GM10248 (cell line): ENCODE measurements around the gene KCNJ18.
"Not testable (repeated sequence)": the region's sequence is repeated elsewhere in the genome, so short reads cannot be mapped to it uniquely, and the experiment has no call there.

Source experiments
- CTCF ChIA-PET: fragments of 300-600 bp; sonication (Branson Sonifier 250); formaldehyde crosslinking; extraction: SDS; loops from one replicate; lab custom pipeline; 2021; ENCODE audit warnings: antibody characterized with exemption; lab: Yijun Ruan, JAX
- POLR2A ChIA-PET: fragments of 350-650 bp; sonication (Branson Sonifier 250); formaldehyde crosslinking; extraction: SDS; loops from one replicate; lab custom pipeline; 2020; ENCODE audit warnings: antibody characterized with exemption; lab: Yijun Ruan, JAX
- DNase-seq: peaks from one replicate; pipeline ENCODE4 v3.0.0; 2012; ENCODE audit errors: extremely low spot score
- TF ChIP-seq, protein P1 (sequence below): IDR thresholded peaks from 2 replicates; pipeline ENCODE4 v1.5.1; 2012; ENCODE audit warnings: mild to moderate bottlenecking, low read depth; ENCODE audit errors: extremely low read depth, missing control alignments, control extremely low read depth

The KCNJ18 gene

DNA sequence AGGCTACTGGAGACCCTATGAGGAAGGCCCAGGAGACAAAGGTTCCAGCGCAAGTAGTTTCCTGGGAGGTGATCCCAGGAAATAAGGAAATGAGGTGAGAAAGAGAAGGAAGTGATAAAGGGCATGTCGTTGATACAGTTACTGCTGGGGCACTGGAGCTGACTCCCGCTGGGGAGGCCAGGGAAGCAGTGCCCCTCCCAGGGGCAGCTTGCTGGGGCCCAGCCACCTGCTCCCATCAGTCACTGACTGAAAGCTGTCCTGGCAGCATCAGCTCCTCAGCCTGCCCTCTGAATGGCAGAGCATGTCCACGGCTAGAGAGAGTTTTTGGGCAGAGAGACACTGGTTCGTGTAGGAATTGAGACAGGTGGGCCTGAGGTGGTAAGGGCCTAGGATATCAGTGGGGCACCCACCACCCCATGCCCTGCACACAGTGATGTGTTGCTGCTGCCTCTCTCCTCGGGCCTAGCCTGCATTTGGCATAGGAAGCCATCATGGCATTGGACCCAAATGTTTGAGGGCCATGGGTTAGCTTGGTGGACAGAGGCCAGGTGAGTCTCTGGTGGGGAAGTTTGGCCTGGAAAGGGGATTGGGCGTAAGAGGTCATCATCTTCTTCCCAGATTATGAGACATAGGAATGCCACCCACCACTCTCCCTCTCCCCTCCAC, 4.7 kb downstream of the KCNJ18 start:
- POLR2A ChIA-PET, CTCF ChIA-PET, DNase-seq: not testable (repeated sequence)

- POLR2A ChIA-PET, CTCF ChIA-PET, DNase-seq: not testable (repeated sequence)
These were observed 5.2 kb downstream of the KCNJ18 start for GRCh38 chr17:21697508-21697860.

DNA sequence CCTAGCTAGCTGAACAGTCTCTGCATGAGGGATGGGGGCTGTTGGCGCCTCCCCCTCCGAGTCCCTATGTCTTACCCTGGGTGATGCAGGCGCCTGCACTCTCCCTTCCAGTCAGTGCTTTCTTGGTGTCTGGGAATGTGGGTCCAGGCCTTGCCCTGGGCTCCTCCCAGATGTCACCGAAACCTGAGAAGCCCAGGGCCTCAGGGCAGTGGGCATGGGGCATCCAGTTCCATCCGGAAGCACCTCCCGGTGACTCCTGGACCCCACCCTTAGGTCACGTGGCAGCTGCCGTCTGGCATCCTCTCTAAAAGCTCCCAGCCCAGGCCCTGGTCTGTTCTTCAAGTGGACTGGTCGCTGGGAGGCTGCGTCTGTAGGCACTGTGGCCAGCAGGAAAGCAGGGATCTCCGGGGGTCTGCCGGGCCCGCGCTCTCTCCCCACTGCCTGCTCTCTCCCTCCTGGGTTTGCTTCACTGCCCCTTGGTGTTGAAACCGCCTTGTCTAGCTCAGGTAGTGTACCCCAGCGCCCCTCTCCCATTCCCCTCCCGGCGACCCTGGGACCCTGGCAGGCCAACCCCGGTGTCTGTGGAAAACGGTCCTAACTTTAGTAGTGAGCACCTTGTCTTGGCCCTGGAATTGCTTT, 6.2 kb downstream of the KCNJ18 start:
- CTCF ChIA-PET, DNase-seq, POLR2A ChIA-PET: not testable (repeated sequence)

- CTCF ChIA-PET, DNase-seq, POLR2A ChIA-PET: not testable (repeated sequence)
These were observed 6.8 kb downstream of the KCNJ18 start for GRCh38 chr17:21699124-21699523.

DNA sequence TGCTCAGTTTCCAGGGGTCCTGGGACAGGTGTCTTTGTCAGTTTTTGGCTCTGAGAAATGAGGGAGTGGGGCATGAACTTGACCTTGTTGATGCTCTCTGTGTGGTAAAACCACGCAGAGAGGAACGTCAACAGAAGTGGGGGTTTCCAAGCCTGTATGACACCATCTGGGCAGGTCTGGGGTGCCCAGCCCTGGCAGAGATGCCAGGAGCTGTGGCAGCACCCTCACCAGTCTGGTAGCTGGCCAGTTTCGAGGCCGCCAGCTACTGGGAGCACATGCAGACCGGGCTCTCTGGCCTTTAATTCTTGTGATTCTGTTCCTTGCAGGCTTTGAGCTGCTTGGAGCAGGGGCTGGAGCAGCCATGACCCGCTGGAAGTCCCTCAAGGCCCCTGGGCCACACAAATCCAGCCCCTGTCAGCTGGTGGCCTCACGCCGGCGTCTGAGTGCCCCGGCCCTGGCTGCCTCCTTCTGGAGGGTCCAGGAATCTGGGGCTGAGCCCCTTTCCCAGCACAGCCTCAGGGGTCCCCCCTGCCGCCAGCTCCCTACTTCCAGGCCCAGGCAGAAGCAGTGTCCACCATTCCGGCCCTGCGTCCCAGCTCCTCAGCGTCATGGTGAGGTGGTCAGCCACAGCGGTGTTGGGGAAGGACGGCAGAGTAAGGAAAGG, 7.4 kb downstream of the KCNJ18 start:
- DNase-seq, CTCF ChIA-PET, POLR2A ChIA-PET: not testable (repeated sequence)

GRCh38 chr17:21701090-21701489, 8.8 kb downstream of the KCNJ18 start:
- DNase-seq, POLR2A ChIA-PET, CTCF ChIA-PET: not testable (repeated sequence)

- POLR2A ChIA-PET, DNase-seq, CTCF ChIA-PET: not testable (repeated sequence)
These were observed 9.7 kb downstream of the KCNJ18 start for GRCh38 chr17:21702029-21702428.

GRCh38 chr17:21702521-21702920, 10.2 kb downstream of the KCNJ18 start:
- DNase-seq, CTCF ChIA-PET, POLR2A ChIA-PET: not testable (repeated sequence)

DNA sequence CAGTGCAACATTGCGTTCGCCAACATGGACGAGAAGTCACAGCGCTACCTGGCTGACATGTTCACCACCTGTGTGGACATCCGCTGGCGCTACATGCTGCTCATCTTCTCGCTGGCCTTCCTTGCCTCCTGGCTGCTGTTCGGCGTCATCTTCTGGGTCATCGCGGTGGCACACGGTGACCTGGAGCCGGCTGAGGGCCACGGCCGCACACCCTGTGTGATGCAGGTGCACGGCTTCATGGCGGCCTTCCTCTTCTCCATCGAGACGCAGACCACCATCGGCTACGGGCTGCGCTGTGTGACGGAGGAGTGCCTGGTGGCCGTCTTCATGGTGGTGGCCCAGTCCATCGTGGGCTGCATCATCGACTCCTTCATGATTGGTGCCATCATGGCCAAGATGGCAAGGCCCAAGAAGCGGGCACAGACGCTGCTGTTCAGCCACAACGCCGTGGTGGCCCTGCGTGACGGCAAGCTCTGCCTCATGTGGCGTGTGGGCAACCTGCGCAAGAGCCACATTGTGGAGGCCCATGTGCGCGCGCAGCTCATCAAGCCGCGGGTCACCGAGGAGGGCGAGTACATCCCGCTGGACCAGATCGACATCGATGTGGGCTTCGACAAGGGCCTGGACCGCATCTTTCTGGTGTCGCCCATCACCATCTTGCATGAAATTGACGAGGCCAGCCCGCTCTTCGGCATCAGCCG, 10.8 kb downstream of the KCNJ18 start:
- DNase-seq, CTCF ChIA-PET, POLR2A ChIA-PET: not testable (repeated sequence)

- CTCF ChIA-PET, POLR2A ChIA-PET, DNase-seq: not testable (repeated sequence)
These were observed 11.9 kb downstream of the KCNJ18 start for GRCh38 chr17:21703891-21704872.

- DNase-seq: no peak
- ChIA-PET POLR2A (no interaction called here), CTCF (no interaction called here)
- TF ChIP-seq, protein P1, sequence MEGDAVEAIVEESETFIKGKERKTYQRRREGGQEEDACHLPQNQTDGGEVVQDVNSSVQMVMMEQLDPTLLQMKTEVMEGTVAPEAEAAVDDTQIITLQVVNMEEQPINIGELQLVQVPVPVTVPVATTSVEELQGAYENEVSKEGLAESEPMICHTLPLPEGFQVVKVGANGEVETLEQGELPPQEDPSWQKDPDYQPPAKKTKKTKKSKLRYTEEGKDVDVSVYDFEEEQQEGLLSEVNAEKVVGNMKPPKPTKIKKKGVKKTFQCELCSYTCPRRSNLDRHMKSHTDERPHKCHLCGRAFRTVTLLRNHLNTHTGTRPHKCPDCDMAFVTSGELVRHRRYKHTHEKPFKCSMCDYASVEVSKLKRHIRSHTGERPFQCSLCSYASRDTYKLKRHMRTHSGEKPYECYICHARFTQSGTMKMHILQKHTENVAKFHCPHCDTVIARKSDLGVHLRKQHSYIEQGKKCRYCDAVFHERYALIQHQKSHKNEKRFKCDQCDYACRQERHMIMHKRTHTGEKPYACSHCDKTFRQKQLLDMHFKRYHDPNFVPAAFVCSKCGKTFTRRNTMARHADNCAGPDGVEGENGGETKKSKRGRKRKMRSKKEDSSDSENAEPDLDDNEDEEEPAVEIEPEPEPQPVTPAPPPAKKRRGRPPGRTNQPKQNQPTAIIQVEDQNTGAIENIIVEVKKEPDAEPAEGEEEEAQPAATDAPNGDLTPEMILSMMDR: no peak
These were observed 12.8 kb downstream of the KCNJ18 start for GRCh38 chr17:21705021-21705601.

DNA sequence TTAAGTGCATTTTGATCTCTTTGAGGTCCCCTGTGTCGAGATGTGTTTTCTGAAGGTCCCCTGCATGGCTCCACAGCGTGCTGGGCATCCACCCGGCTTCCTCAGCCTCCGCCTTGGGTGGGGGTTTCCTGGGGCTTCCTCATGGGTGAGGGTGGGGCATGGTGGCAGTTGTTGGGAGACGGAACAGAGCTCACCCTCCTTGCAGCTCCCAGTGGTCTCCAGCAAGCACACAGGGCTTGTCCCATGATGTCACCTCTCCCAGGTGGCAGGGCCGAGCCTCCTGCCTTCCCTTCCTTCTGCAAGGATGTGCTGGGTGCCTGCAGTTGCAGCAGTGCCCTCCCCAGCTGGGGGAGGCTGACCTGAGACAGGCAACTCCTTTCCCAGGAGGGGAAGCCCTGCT, 13.4 kb downstream of the KCNJ18 start:
- CTCF ChIA-PET, POLR2A ChIA-PET: not testable (repeated sequence)

GRCh38 chr17:21706546-21706945, 14.2 kb downstream of the KCNJ18 start:
- CTCF ChIA-PET, DNase-seq, POLR2A ChIA-PET: not testable (repeated sequence)

More for the DNA sequence above, 13.4 kb downstream of the KCNJ18 start:
- DNase-seq: not testable (repeated sequence)

DNA sequence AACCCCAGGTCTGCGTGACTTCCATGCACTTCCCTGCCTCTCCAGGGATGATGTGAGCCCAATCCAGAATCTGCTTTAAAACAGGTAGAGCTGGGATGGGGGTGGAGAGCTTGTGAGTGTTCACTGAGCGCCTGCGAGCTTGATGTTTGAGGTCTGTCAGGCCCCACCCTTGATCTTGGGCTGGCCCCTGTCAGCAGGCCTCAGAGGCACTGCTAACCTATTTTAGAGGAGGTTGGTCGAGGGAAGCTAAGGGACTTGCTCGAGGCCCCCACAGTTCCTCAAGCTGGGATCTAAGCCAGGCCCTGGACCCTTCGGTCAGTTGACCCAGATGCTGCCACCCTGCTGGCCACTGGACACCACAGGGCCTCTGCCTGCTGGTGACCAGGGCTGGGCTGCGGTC, 14.8 kb downstream of the KCNJ18 start:
- POLR2A ChIA-PET, CTCF ChIA-PET, DNase-seq: not testable (repeated sequence)

GRCh38 chr17:21707711-21708611, 15.6 kb downstream of the KCNJ18 start:
- CTCF ChIA-PET, POLR2A ChIA-PET, DNase-seq: not testable (repeated sequence)
